GM18526 (cell line): ENCODE results near the gene SKI.

Source experiments
- POLR2A ChIP-seq: IDR thresholded peaks from 3 replicates; pipeline ENCODE4 v1.6.1; 2011; ENCODE audit not compliant: insufficient read length; ENCODE audit errors: extremely low read depth

SKI gene

GRCh38 chr1:2339206-2340085, 111.3 kb downstream of the SKI start:
- TF ChIP-seq POLR2A, result no peak

- no peak for TF ChIP-seq POLR2A
Measured at GRCh38 chr1:2340086-2340917, 112.2 kb downstream of the SKI start.

- no peak for TF ChIP-seq POLR2A
Measured at GRCh38 chr1:2340918-2341254, 112.8 kb downstream of the SKI start.

GRCh38 chr1:2341706-2342383, 113.7 kb downstream of the SKI start:
- no peak for TF ChIP-seq POLR2A

- TF ChIP-seq POLR2A, result no peak
Measured at GRCh38 chr1:2342384-2343022, 114.4 kb downstream of the SKI start.

- no peak for TF ChIP-seq POLR2A
Measured at GRCh38 chr1:2343023-2343935, 115.2 kb downstream of the SKI start.

GRCh38 chr1:2344121-2344681, 116.1 kb downstream of the SKI start:
- TF ChIP-seq POLR2A, result no peak

GRCh38 chr1:2344744-2345296, 116.7 kb downstream of the SKI start:
- TF ChIP-seq POLR2A, result no peak

- no peak for TF ChIP-seq POLR2A
Measured at GRCh38 chr1:2345297-2346075, 117.4 kb downstream of the SKI start.

- no peak for TF ChIP-seq POLR2A
Measured at GRCh38 chr1:2346691-2347408, 118.7 kb downstream of the SKI start.

GRCh38 chr1:2347409-2347785, 119.3 kb downstream of the SKI start:
- TF ChIP-seq POLR2A, result no peak

- TF ChIP-seq POLR2A, result no peak
Measured at GRCh38 chr1:2347896-2348295, 119.8 kb downstream of the SKI start.
